Neural crest cell (in vitro differentiated cells): ENCODE measurements around the gene SNX32. TPM values are rescaled to one million over a fixed set of nuclear protein-coding genes. Genes with fewer than 3 reads are reported as not detected.

Experiments used
- DNase-seq: peaks from one replicate; pipeline ENCODE4 v3.0.0; 2021; ENCODE audit warnings: low read depth, mixed read lengths, low spot score
- H3K27ac Mint-ChIP-seq: one replicate; pipeline ENCODE4 v1.8.0; 2021; ENCODE audit warnings: mild to moderate bottlenecking, mixed read lengths; ENCODE audit not compliant: unreplicated experiment
- H3K27me3 Mint-ChIP-seq: 2 replicates; pipeline ENCODE4 v1.8.0; 2021; ENCODE audit warnings: low read depth, mild to moderate bottlenecking, mixed read lengths
- H3K36me3 Mint-ChIP-seq: 2 replicates; pipeline ENCODE4 v1.8.0; 2021; ENCODE audit warnings: low read depth, mild to moderate bottlenecking, mixed read lengths
- H3K4me1 Mint-ChIP-seq: 2 replicates; pipeline ENCODE4 v1.8.0; 2021; ENCODE audit warnings: mixed read lengths
- H3K4me3 Mint-ChIP-seq: one replicate; pipeline ENCODE4 v1.8.0; 2021; ENCODE audit warnings: mild to moderate bottlenecking, mixed read lengths
- H3K9me3 Mint-ChIP-seq: 2 replicates; pipeline ENCODE4 v1.8.0; 2021; ENCODE audit warnings: mixed read lengths
- CTCF ChIP-seq: fragments of 200-600 bp; sonication (generic); conservative IDR thresholded peaks from 2 replicates; pipeline ENCODE4 v1.5.0; 2021; ENCODE audit warnings: antibody characterized with exemption, mild to moderate bottlenecking
- total RNA-seq: library from RNA; stranded (reverse); gene quantifications from 2 replicates; pipeline ENCODE4 v1.2.1, GENCODE V29; 2021

The SNX32 gene
- total RNA-seq, 1 donor from 2014 or later, result 1.9 TPM

GRCh38 chr11:65882120-65883057 is 48.6 kb downstream of the SNX32 start:
- H3K27me3 Mint-ChIP-seq, result no peaks in the 10 kb centered on the region

GRCh38 chr11:65883058-65883761 is 49.4 kb downstream of the SNX32 start:
- no peaks in the 10 kb centered on the region for H3K9me3 Mint-ChIP-seq

More at GRCh38 chr11:65882120-65883057, 48.6 kb downstream of the SNX32 start:
- peaks cover 15% of the 10 kb centered on the region for H3K4me1 Mint-ChIP-seq
- H3K27ac Mint-ChIP-seq, result no peak overlapping the region
- DNase-seq, result no peak
- H3K36me3 Mint-ChIP-seq, result peaks cover 4% of the 10 kb centered on the region
- H3K4me3 Mint-ChIP-seq, result peak overlapping the region; percentile 19
- no peaks in the 10 kb centered on the region for H3K9me3 Mint-ChIP-seq
- no peak for TF ChIP-seq CTCF

GRCh38 chr11:65883786-65884715 is 50.3 kb downstream of the SNX32 start:
- no peak for TF ChIP-seq CTCF
- H3K27me3 Mint-ChIP-seq, result peaks cover 3% of the 10 kb centered on the region
- no peak overlapping the region for H3K27ac Mint-ChIP-seq
- peaks cover 30% of the 10 kb centered on the region for H3K4me1 Mint-ChIP-seq
- no peaks in the 10 kb centered on the region for H3K9me3 Mint-ChIP-seq
- H3K36me3 Mint-ChIP-seq, result peaks cover 4% of the 10 kb centered on the region
- DNase-seq, result no peak
- H3K4me3 Mint-ChIP-seq, result peak overlapping the region; percentile 93

More at GRCh38 chr11:65883058-65883761, 49.4 kb downstream of the SNX32 start:
- no peak for TF ChIP-seq CTCF
- no peak overlapping the region for H3K4me3 Mint-ChIP-seq
- peaks cover 4% of the 10 kb centered on the region for H3K36me3 Mint-ChIP-seq
- no peak for DNase-seq
- H3K4me1 Mint-ChIP-seq, result peaks cover 24% of the 10 kb centered on the region
- no peaks in the 10 kb centered on the region for H3K27me3 Mint-ChIP-seq
- no peak overlapping the region for H3K27ac Mint-ChIP-seq

GRCh38 chr11:65884716-65885092 is 50.9 kb downstream of the SNX32 start:
- H3K27ac Mint-ChIP-seq, result no peak overlapping the region
- TF ChIP-seq CTCF, result peak; percentile 97
- peaks cover 36% of the 10 kb centered on the region for H3K4me1 Mint-ChIP-seq
- H3K36me3 Mint-ChIP-seq, result peaks cover 4% of the 10 kb centered on the region
- peaks cover 5% of the 10 kb centered on the region for H3K27me3 Mint-ChIP-seq
- peak; percentile 81 for DNase-seq
- no peaks in the 10 kb centered on the region for H3K9me3 Mint-ChIP-seq
- peak overlapping the region; percentile 93 for H3K4me3 Mint-ChIP-seq

GRCh38 chr11:65885231-65885630 is 51.5 kb downstream of the SNX32 start:
- Mint-ChIP-seq H3K36me3 (peaks cover 4% of the 10 kb centered on the region), H3K4me1 (peaks cover 41% of the 10 kb centered on the region), H3K27ac (no peak overlapping the region), H3K9me3 (no peaks in the 10 kb centered on the region), H3K4me3 (peak overlapping the region; percentile 23), H3K27me3 (peaks cover 10% of the 10 kb centered on the region)
- DNase-seq, result no peak
- TF ChIP-seq CTCF, result no peak
